CMK (cell line): Measurements from ENCODE around the gene NUDT12.
A peak's percentile ranks its signal among the peaks of the same experiment; 100 is the strongest.

Experiments used
- DNase-seq: peaks from one replicate; pipeline ENCODE4 v3.0.0-alpha.2; 2010; ENCODE audit warnings: low read depth

Gene NUDT12

DNA sequence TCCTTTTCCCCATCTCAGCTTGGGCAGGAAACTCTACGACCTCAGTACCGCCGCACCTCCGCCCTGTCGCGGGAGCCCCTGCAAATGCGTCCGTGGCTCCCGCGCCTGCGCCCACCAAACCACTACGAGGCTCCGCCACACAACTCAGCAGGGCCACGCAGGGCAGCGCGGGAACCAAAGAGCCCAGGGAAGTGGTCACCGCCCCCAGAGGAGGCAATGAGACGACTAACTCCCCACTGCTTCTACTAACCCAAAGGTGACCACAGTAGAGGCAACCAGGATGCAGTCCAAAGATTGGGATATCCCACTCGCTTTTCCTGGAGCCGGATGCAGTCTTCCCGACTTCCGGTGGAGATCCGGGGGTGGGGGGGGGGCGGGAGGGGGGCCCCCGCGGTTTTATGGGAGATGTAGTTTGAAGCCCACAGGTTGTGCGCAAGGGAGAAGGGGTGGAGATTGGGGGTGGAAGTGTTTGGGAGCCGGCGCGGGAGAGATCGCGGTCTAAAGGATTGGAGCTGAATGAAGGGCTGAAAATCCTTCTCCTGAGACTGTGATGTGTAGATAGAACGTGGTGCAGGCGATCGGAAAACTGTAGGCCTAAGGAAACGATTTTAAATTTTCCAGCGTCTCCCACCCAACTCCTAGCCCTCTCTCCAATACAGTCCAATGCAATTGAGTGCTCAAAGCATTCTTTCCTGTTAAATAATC is at the start of gene NUDT12:
Gene NUDT12 (minus strand): TSS at position 337 of the 705 bp plus-strand sequence. CDS start 2,541 bp downstream, outside the sequence.
- DNase-seq: peak; percentile 18

DNA sequence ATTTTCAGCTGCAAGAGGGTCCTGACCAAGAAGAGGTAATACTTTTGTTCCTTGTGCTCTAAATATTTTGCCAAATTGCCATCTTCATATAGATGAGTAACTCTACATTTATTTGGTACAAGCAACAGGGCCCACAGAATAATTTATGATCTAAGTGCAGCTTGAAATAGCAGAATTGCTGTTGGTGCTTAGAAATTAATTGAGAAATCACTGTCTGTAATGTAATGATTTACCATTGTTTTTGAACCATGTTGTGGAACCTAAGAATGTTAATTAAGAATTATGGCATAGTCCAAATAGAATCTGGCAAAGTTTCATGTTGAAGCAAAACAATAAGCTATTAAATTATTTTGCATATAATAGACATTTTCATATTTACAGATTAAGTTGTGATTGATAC is 44.8 kb upstream of the NUDT12 start:
- no peak for DNase-seq

DNA sequence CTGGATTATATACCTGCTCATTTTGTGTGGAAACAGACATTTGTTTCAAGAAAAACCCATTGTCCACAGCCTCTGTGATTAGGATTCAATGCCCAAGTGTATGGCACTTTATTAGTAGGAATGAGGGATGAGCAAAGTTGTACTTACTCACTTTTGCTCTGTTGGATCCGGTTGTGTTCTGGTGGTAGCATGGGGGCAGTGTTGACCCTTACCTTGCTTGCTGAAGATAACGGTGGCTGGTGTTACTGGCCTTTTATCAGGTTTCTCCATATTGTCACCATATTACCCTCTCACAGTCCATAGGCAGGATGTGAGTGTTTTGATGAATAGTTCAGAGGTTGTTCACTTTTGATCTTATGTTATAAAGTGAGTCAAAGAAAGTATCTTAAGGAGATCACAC is 42.7 kb upstream of the NUDT12 start:
- no peak for DNase-seq

DNA sequence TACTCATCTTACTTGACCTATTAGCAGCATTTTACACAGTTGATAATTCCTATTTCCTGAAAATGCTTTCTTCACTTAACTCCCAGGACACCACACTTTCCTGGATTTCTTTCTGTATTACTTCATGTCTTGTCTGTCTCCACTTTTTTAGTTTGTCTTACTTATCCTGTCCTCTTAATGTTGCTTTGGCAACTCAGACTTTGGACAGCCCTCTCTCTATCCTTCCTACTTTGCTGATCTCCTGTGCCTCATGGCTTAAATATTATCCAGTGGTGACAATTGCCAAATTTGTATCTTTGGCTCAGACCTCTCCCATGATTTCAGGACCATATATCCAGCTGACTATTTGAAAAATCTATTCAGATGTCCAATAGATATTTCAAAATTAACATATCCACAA is 39.8 kb upstream of the NUDT12 start:
- no peak for DNase-seq

DNA sequence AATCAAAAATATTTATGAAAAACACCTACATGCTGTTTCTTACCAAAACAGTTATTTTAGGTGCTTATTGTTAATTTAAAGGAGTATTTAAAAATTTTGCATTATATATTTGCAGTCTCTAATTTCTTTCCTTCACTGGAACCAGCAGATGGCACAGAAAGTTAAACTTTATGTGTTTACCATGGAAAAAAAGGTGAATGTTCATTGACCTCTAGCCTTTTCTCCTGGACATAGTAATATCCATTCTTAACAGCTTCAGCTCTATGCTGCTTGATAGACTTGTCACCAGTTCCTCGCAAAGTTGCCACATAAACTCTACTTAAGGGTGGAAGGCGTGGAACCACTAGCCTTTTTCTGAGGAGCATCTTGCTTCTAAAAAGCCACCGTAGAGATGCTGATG is 38.7 kb upstream of the NUDT12 start:
- DNase-seq: no peak

DNA sequence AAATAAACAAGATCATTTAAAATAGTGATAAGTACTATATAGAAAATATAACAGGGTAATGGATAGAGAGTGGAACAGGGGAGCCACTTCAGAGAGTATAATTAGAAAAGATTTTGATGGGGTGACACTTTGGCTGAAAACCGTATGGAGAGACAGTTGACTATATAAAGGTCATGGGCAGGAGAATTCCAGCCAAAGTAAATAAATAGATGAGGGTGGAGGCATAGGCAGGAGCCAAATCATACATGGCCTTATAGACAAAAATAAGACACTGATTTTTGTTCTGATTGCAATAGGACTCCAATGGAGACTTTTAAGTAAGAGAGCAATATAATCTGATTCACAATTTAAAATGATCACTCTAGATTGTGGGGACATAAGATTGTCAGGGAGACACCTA is 37.5 kb upstream of the NUDT12 start:
- DNase-seq: no peak

DNA sequence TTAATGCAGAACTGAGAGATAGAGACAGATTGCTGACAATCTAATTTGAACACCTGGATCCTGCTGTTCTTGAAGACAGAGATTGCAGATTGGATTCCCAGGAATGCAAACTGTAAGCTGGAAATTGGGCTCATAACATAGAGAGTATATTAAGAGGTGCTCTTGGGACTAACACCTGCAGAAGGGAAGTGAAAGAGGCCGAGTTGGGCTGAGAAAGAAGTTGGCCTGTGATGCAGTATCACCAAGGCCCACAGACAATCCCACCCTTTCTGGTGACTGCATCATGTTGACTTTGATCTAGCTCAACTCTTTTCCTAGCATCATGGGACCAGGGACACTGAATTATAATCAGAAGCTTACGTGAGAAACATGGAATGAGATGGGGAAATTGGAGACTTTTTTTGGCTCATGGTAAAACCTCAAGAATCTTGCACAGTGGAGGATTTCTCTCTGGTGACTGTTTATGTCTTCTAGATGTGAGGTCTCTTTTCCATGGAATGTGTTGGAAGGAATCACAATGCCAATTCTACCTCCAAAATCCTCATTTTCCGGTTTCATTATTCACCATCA is 36.5 kb upstream of the NUDT12 start:
- DNase-seq: no peak

DNA sequence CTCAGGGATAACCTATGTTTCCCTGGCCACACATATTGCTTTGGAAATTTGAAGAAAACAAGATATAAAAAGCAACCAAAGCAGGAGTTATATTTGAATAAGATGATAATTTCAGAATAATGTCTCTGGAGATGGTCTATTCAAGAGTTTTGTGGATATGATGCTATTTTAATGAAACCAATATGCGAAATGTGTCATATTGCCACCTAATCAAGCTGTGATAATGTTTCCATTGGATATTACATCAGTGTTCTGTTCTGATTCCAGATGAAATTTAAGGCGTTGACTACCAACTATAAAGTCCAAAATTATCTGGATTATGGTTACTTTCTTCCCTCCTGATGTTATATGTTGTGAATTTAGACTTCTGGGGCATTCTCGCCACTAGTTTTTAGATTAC is 27.6 kb upstream of the NUDT12 start:
- no peak for DNase-seq

DNA sequence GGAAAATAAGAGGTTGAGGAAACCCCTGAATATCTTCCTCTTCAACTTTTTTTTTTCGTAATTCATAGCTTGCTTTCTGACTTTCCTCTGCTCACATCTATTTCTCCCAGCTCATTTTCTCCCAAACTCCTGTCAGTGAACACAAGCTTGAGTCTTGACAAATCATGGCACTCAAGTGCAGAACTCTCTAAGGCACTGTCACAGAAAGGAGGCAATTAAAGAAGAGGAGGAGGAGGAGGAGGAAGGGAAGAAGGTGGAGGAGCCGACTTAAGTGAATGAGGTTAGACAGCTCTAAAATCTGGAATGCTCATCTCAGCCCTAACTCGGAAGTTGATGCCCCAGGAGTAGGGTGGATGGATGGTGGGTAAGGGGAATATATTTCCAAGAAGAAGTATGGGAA is 27.2 kb upstream of the NUDT12 start:
- no peak for DNase-seq

DNA sequence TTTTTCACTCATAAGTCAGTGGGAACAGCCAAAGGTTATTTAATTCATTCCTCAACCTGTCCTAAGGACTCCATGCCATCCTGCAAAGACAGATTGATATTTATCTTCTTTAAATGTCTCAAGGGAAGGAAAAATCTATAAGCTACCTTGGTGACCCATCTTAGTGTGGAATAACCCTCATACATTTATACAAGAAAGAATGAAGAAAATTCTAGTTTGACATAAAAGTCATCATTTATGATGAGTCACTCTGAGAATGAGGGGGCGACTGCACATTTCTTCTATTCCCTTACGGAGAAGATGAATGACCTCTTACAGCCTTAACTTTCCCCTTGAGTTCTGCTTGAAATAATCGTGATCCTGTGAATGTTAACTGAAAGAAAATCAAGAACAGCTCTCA is 26.8 kb upstream of the NUDT12 start:
- no peak for DNase-seq

DNA sequence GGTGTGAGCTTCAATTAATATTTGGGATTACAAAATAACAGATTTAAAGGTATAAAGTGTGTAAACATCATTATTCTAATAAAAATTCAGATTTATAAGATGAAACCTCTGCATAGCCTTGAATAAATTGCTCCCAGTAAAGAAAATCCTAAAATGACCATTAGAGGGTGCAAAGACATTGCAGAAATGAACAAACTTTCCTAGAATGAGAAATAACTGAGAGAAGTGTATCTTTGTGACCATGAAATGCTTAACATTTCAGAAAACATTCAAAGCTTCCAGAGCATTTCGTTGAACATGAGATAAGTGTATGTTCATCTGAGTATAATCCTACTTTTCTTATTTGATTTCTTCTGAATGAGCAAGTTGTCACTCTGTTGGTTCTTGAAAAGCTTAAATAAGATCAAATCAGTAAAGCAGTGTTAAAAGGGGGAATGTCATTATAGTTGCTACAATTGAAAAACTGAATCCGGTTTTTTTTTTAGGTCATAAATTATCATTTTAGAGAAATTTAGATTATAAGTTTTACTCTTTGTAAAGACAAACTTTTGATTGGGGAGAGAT is 24.7 kb upstream of the NUDT12 start:
- DNase-seq: no peak

DNA sequence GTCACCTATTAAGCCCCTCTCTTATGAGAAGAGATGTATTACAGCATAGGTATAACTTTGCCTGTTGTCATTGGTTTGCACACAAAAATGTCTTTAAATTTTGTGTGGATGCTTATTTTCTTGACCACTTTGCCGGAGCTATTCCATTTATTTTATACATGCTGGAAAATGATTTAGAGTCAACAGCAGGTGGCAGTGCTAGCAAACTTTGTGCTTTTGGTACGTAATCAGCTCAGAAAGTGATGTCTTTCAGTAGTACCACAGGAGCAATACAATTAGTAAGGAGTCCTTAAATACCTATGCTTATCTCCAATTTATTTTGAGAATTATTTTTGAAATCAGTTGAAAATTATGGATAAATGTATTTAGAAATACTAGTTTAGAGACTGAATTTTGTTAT is 19.8 kb upstream of the NUDT12 start:
- DNase-seq: no peak

DNA sequence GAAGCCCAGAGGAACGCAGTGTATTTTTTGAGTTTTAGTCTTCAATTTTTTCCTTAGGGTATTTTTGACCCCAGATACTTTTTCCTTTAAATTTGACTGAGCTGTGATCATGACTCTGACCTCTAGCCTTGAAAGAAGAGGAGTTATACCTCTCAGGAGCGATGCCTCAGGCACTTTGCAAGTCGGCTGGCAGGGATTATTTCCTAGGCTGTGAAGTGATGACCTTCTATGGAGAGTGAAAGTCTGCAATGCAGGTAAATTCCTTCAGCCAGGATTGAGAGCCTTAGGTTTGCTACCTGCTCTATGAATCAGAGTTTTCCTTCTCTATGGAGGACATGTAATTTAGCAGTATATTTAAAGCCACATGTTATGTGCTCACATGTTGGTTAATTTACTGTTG is 10.8 kb upstream of the NUDT12 start:
- DNase-seq: no peak

DNA sequence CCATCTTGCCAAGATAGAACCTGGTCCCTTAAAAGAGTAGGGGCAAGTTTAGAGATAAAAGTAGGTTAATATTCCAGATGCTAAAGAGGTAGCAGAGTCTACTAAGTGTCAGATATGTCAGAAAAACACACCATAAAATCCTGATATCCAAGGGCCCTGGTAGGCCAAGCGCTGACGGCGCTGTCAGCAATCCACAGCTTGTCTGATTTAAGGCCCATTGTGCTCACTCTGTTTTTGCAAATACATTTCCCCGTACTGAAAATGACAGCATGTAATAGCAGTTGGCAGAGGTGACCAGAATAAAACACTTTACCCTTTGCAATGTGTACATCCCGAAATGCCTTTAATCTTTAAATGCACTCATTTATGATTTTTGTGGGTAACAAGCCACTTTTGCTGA is 9.9 kb upstream of the NUDT12 start:
- no peak for DNase-seq

DNA sequence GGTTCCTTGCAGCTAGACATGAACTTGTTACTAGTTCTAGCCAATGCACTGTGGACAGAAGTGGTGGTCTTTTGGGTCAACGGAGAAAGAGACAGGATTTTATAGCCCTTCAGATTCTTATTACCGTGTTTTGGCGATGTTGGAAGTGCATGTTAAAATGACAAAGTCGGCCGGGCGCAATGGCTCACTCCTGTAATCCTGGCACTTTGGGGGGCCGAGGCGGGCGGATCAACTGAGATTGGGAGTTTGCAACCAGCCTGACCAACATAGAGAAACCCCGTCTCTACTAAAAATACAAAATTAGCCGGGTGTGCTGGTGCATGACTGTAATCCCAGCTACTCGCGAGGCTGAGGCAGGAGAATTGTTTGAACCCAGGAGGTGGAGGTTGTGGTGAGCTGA is 9.1 kb upstream of the NUDT12 start:
- no peak for DNase-seq

DNA sequence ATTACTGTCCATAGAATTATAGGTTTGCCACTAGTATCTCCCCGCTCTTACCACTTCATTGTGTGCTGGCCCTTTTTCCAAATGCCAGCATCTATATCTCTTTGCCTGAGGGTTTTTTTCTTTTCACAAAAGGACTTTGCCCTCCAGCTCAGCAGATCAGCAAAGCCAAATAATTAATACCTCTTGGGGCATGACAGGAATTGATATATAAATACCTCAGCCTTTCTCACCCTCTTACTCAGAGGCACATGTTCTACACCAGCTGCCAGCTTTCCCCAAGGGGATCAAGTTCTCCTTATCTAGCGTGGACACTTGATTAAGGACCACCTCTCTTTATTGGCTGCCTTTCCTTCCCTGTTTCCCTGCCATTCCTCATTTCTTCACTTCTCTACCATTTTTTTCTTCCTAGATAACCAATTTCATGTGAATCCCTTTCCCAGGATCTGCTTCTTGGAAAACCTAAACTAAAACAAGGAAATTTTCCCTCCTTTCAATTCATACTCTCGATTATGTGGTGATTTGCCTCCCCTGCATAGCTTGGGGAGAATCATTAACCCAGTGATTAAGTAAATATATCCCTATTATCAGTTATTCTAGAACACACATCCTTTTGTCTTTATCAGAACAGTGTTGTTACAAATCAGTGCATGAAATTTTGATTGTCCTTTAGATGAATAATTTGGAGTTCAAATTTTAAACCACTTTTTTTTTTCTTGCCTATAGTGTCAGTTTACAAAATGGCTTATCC is 6.9 kb upstream of the NUDT12 start:
- no peak for DNase-seq

DNA sequence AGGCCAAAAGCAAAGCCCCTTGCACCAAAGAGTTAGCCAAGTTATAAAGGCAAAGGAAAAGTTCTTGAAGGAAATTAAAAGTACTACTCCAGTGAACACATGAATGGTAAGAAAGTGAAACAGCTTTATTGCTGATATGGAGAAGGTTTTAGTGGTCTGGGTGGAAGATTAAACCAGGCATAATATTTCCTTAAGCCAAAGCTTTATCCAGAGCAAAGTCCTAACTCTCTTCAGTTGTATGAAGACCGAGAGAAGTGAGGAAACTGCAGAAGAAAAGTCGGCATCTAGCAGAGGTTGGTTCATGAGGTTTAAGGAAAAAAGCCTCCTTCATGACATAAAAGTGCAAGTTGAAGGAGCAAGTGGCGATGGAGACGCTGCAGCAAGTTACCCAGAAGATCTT is 3.1 kb upstream of the NUDT12 start:
- DNase-seq: no peak

DNA sequence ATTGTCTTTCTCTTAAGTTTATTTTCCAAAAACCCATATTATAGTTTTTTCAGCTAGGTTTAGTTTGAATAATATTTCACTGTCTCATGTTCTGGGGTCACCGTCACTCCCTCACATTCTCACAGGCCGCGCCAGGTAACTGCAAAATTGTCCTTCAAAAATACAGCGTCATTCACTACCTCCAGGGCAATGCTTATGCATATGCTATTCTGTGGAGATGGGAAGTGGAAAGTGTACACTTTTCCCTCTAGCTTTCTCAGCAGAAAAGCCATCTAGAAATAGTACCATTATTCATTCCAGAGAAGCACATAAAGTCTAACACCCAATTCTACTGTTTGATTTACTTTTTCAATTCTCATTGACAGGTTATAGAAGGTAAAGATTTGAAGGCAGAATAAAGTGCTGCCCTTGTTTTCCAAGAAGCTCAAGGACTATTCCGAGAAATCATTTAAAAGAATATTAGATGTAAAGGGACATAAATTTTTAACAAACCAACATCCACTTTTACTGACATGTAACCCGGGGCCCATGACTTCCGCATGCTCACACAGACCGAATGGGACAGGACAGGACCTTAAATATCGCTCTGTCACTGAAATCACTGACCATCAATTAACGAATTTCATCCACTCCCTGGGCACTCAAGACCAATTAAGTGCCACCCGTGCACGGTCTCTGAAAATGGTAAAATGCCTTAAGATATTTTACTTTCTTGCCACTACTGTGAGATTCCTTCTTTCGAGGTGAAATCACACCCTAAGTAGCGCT is 720 bp downstream of the NUDT12 start:
- DNase-seq: no peak

DNA sequence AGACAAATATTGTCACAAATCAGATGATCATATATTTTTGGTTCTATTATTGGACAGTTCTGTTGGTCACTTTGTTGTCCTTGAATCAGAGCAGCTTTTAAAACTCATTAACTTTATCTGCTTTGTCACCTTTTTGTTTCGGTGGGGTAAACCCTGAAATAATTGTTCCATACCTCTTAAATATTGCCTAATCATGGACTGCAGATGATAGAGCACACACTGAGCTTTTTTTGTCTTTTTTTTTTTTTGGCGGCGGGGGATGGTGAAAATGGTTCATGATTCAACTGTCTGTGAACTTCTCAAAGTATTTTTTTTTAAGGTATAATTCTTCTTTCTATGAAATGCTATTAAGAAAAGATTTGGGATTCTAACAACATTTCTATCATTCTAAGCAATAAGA is 1.8 kb downstream of the NUDT12 start:
- no peak for DNase-seq

DNA sequence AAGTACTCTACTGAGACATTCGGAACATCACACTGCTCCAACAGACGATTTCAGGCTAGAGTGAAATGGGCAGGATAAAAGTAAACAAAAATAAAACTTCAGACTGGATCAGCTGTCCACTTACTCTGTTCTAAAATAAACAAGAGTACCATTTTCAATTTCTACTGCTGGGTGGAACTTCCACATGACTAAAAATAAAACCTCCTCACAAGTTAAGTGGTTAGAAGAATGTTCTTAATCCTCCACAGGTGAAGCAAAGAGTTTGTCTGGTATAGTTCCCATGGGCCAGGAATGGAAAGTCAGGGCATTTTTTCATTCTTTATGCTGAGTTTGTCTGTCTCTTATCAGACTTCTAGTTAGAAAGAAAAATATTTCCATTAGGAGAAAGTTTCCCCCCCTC is 15.7 kb downstream of the NUDT12 start:
- DNase-seq: no peak

DNA sequence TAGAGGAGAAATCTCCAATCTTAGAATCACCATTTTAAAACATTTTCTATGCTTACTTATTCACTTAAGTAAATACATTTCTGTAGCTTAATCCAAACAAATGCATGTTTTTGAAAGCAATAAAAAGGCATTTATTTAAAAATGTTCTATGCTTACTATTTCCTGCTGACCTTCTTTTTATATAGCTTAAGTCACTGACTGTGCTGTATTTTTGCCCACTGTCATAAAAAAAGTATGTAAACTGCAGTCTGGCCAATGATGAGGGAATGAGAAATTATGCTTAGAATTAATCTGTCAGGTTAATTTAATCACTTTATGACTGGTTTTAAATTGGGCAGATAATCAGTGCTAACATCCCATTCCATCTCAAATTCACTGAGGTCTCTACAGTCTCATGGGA is 20.1 kb downstream of the NUDT12 start:
- DNase-seq: no peak

DNA sequence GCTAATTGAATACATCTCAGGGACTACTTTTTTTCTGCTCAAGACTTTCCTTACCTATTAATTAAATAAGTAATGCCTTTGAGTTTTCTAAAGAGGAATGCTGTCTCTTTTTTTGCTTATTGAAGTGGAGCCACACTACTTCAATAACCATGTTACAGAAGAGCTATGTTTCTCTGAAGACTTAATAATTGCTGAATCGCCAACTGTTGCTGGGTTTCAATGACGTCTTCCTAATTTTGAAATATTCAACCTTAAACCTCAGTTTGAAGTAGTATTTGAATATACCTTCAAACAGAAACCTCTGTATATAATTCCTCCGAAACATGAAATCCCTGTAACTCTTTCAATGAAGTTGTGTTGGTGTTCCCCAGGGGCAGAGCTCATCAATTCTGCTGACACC is 21.0 kb downstream of the NUDT12 start:
- no peak for DNase-seq
